IgD-negative memory B cell (primary cell): ENCODE results near the gene MMD2. TPM values are rescaled to one million over a fixed set of nuclear protein-coding genes. Genes with fewer than 3 reads are reported as not detected.

Source experiments
- H3K27ac Mint-ChIP-seq, 3 donors: one replicate each; pipeline ENCODE4 v1.8.0; 2020 to 2022; ENCODE audit warnings: mild to moderate bottlenecking in 3 of 3, mixed read lengths in 3 of 3, moderate library complexity in 1 of 3
- H3K27me3 Mint-ChIP-seq: one replicate; pipeline ENCODE4 v1.8.0; 2021; ENCODE audit warnings: mixed read lengths
- H3K36me3 Mint-ChIP-seq: one replicate; pipeline ENCODE4 v1.8.0; 2020; ENCODE audit warnings: mild to moderate bottlenecking, mixed read lengths
- H3K4me1 Mint-ChIP-seq, 3 donors: one replicate each; pipeline ENCODE4 v1.8.0; 2020 to 2022; ENCODE audit warnings: mixed read lengths in 3 of 3, mild to moderate bottlenecking in 1 of 3
- H3K4me3 Mint-ChIP-seq, 4 donors: one replicate each; pipeline ENCODE4 v1.8.0; 2020 to 2022; ENCODE audit warnings: mild to moderate bottlenecking in 4 of 4, mixed read lengths in 4 of 4, moderate library complexity in 3 of 4
- H3K9me3 Mint-ChIP-seq, 3 donors: one replicate each; pipeline ENCODE4 v1.8.0; 2020 to 2021; ENCODE audit warnings: mixed read lengths in 3 of 3, mild to moderate bottlenecking in 1 of 3
- polyA plus RNA-seq: library from polyadenylated mRNA; unstranded; fragments of 300-500 nt; fragmentation: Illumina TruSeq; gene quantifications from one replicate; pipeline ENCODE4 v1.2.3, GENCODE V29; 2021

The MMD2 gene
- polyA plus RNA-seq, 1 donor from 2014 or later = not detected

DNA sequence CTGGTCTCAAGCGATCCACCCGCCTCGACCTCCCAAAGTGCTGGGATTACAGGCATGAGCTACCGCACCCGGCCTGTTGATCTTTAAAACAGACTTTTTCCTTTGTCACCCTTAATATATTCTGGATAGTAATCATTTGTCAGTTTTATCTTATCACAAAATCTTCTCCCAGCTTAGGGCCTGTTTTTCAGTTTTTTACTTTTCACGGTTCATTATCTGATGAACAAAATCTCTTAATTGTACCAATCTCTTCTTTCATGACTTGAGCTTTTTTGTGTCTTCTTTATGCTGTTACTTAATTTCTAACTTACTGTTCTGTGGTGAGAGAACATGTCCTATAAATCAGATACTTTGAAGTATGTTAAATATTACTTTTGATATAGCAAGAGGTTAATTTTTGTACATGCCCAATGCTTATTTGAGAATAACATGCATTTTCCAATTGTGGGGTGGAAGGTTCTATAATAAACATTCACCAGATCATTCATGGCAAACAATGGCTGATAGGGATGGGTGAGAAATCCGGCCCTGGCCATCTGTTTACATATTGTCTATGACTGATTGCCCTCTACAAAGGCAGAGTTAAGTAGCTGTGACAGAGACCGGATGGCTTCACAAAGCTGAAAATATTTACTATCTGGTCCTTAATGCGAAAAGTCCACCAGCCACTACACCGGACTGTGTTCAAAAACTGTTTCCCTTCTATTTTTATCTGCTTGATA lies 102.5 kb downstream of the MMD2 start:
- H3K27ac Mint-ChIP-seq = no peak overlapping the region
- peaks cover 15% of the 10 kb centered on the region for H3K27me3 Mint-ChIP-seq
- H3K36me3 Mint-ChIP-seq = peaks cover 2% of the 10 kb centered on the region
- no peak overlapping the region for H3K4me3 Mint-ChIP-seq
- H3K4me1 Mint-ChIP-seq = peaks cover 0 to 5% (median 3%) of the 10 kb centered on the region in 3 donors
- H3K9me3 Mint-ChIP-seq = peaks cover under 1 to 7% (median 1%) of the 10 kb centered on the region in 3 donors

Other genes starting within 250 kb of the MMD2 start
- 37.7 TPM for gene AP5Z1, start 183.6 kb downstream of the MMD2 start, polyA plus RNA-seq
- not detected for gene PAPOLB, start 97.2 kb downstream of the MMD2 start, polyA plus RNA-seq
- gene RADIL, start 75.5 kb downstream of the MMD2 start, polyA plus RNA-seq = not detected
- 5.3 TPM for gene RBAK, start 86.7 kb upstream of the MMD2 start, polyA plus RNA-seq
- 79.5 TPM for gene WIPI2, start 231.0 kb upstream of the MMD2 start, polyA plus RNA-seq